SK-N-SH (cell line): ENCODE results near the gene DHRS12. TPM values are rescaled to one million over a fixed set of nuclear protein-coding genes. Genes with fewer than 3 reads are reported as not detected.

Experiments used
- CTCF ChIA-PET: fragments of 300-600, 350-600 bp; formaldehyde crosslinking; extraction: SDS; loops from one replicate; lab custom pipeline; 2021; lab: Yijun Ruan, JAX
- POLR2A ChIA-PET: fragments of 350-600 bp; sonication (Branson Sonifier 250); formaldehyde crosslinking; extraction: SDS; loops from one replicate; lab custom pipeline; 2020; ENCODE audit warnings: antibody characterized with exemption, inconsistent platforms; lab: Yijun Ruan, JAX
- DNase-seq: peaks from one replicate; pipeline ENCODE4 v3.0.0; 2012
- H2AFZ ChIP-seq: fragments of 200-600 bp; sonication (generic); 2 replicates; pipeline ENCODE4 v1.8.1; 2016; ENCODE audit warnings: antibody characterized with exemption, mild to moderate bottlenecking, low read depth
- H3F3A ChIP-seq: fragments of 200-600 bp; sonication (generic); replicated peaks from 2 replicates; pipeline ENCODE3; 2016; ENCODE audit warnings: antibody characterized with exemption, mild to moderate bottlenecking; ENCODE audit not compliant: insufficient read depth
- H3K27ac ChIP-seq, 2 experiments: fragments of 200-500 bp in 1 of 2; fragments of 200-600 bp in 1 of 2; sonication (Bioruptor generic) in 1 of 2; sonication (generic), shearing (Covaris generic) in 1 of 2; 2 replicates each; pipeline versions ENCODE4 v1.5.1 to v1.6.1; 2014 to 2016; ENCODE audit warnings: low read depth in 2 of 2, inconsistent platforms in 1 of 2, low read length in 1 of 2, mild to moderate bottlenecking in 1 of 2, mixed read lengths in 1 of 2
- H3K27me3 ChIP-seq: fragments of 200-600 bp; sonication (generic), shearing (Covaris generic); 2 replicates; pipeline ENCODE4 v1.6.1; 2016; ENCODE audit warnings: mixed run types; ENCODE audit not compliant: insufficient read depth
- H3K36me3 ChIP-seq, 2 experiments: fragments of 200-500 bp in 1 of 2; fragments of 200-600 bp in 1 of 2; sonication (Bioruptor generic) in 1 of 2; sonication (generic) in 1 of 2; replicated peaks in 1 of 2; 2 replicates each; pipeline versions ENCODE3 to v1.5.1; 2014 to 2016; ENCODE audit warnings: low read length in 1 of 2, mild to moderate bottlenecking in 1 of 2; ENCODE audit not compliant: insufficient read depth in 2 of 2, control insufficient read depth in 1 of 2
- H3K4me1 ChIP-seq, 2 experiments: fragments of 200-500 bp in 1 of 2; fragments of 200-600 bp in 1 of 2; sonication (Bioruptor generic) in 1 of 2; sonication (generic), shearing (Covaris generic) in 1 of 2; 2 replicates each; pipeline versions ENCODE4 v1.5.1 to v1.6.1; 2014 to 2016; ENCODE audit warnings: low read depth in 1 of 2, low read length in 1 of 2, mixed run types in 1 of 2; ENCODE audit not compliant: insufficient read depth in 2 of 2, control insufficient read depth in 1 of 2
- H3K4me2 ChIP-seq: fragments of 200-600 bp; sonication (generic), shearing (Covaris generic); 2 replicates; pipeline ENCODE4 v1.6.1; 2017; ENCODE audit warnings: mixed run types
- H3K4me3 ChIP-seq, 2 experiments: fragments of 200-500 bp in 1 of 2; fragments of 200-600 bp in 1 of 2; sonication (Bioruptor generic) in 1 of 2; sonication (generic), shearing (Covaris generic) in 1 of 2; 2 replicates each; pipeline versions ENCODE4 v1.5.1 to v1.8.1; 2014 to 2016; ENCODE audit warnings: low read depth in 2 of 2, inconsistent platforms in 1 of 2, low read length in 1 of 2, mild to moderate bottlenecking in 1 of 2, mixed read lengths in 1 of 2, moderate library complexity in 1 of 2
- H3K79me2 ChIP-seq: fragments of 200-600 bp; sonication (generic); 2 replicates; pipeline ENCODE4 v1.8.1; 2017; ENCODE audit warnings: mild to moderate bottlenecking; ENCODE audit not compliant: insufficient read depth
- H3K9ac ChIP-seq: fragments of 200-600 bp; sonication (generic); 2 replicates; pipeline ENCODE4 v1.6.1; 2017; ENCODE audit warnings: mixed run types
- H3K9me2 ChIP-seq: fragments of 200-600 bp; sonication (generic); 2 replicates; pipeline ENCODE4 v1.6.1; 2017; ENCODE audit warnings: mixed run types
- H3K9me3 ChIP-seq: fragments of 200-600 bp; sonication (generic); 2 replicates; pipeline ENCODE4 v1.6.1; 2017; ENCODE audit warnings: mixed run types, mild to moderate bottlenecking, moderate library complexity
- H4K20me1 ChIP-seq: fragments of 200-600 bp; sonication (generic); 2 replicates; pipeline ENCODE4 v1.6.1; 2017; ENCODE audit warnings: mild to moderate bottlenecking, mixed run types; ENCODE audit not compliant: insufficient read depth
- CHD2 ChIP-seq: fragments of 150-350 bp; IDR thresholded peaks from 2 replicates; pipeline ENCODE4 v1.6.1; 2018; ENCODE audit warnings: low read length; ENCODE audit not compliant: partially characterized antibody
- EZH2phosphoT487 ChIP-seq: fragments of 200-600 bp; sonication (generic); IDR thresholded peaks from 2 replicates; pipeline ENCODE4 v1.6.1; 2017; ENCODE audit warnings: low read depth, mixed run types, mild to moderate bottlenecking, antibody characterized with exemption, moderate library complexity, borderline replicate concordance
- FOSL2 ChIP-seq: IDR thresholded peaks from 2 replicates; pipeline ENCODE4 v1.4.0; 2012; ENCODE audit warnings: low read depth, mild to moderate bottlenecking, moderate library complexity, borderline replicate concordance
- FOXM1 ChIP-seq: IDR thresholded peaks from 2 replicates; pipeline ENCODE4 v1.4.0; 2012; ENCODE audit warnings: low read depth, mild to moderate bottlenecking
- MEF2A ChIP-seq: IDR thresholded peaks from 2 replicates; pipeline ENCODE4 v1.4.0; 2012; ENCODE audit warnings: low read depth, borderline replicate concordance
- NFIC ChIP-seq: IDR thresholded peaks from 2 replicates; pipeline ENCODE4 v1.4.0; 2012; ENCODE audit warnings: borderline replicate concordance
- NRF1 ChIP-seq: IDR thresholded peaks from 2 replicates; pipeline ENCODE4 v1.6.1; 2012; ENCODE audit warnings: low read depth, mild to moderate bottlenecking, low read length
- PBX3 ChIP-seq: IDR thresholded peaks from 2 replicates; pipeline ENCODE4; 2012
- POLR2AphosphoS5 ChIP-seq: IDR thresholded peaks from 2 replicates; pipeline ENCODE4 v1.6.1; 2012; ENCODE audit warnings: low read depth, low read length
- RAD21 ChIP-seq: IDR thresholded peaks from 2 replicates; pipeline ENCODE4 v1.6.1; 2012; ENCODE audit warnings: mild to moderate bottlenecking, low read length
- RFX5 ChIP-seq: IDR thresholded peaks from 2 replicates; pipeline ENCODE4 v1.6.1; 2012; ENCODE audit warnings: mild to moderate bottlenecking, improper control_type of control experiment, low read length
- SMC3 ChIP-seq: IDR thresholded peaks from 2 replicates; pipeline ENCODE4 v1.6.1; 2012; ENCODE audit warnings: low read depth, low read length, improper control_type of control experiment
- TAF1 ChIP-seq: IDR thresholded peaks from 2 replicates; pipeline ENCODE4 v1.6.1; 2012; ENCODE audit warnings: low read depth, mild to moderate bottlenecking, low read length, moderate library complexity, borderline replicate concordance
- TEAD4 ChIP-seq: IDR thresholded peaks from 2 replicates; pipeline ENCODE4 v1.4.0; 2012; ENCODE audit warnings: mild to moderate bottlenecking, borderline replicate concordance; ENCODE audit not compliant: insufficient read depth
- YY1 ChIP-seq: IDR thresholded peaks from 2 replicates; pipeline ENCODE4 v1.4.0; 2012; ENCODE audit warnings: low read depth, mild to moderate bottlenecking
- ZBTB33 ChIP-seq: IDR thresholded peaks from 2 replicates; pipeline ENCODE4 v1.4.0; 2012; ENCODE audit warnings: low read depth, borderline replicate concordance
- WGBS: methylation state at CpG from one replicate; pipeline ENCODE4 v1.1.6; 2017; ENCODE audit warnings: low lambda C conversion rate; 5-methylcytosine and 5-hydroxymethylcytosine counted together
- polyA plus RNA-seq, 3 experiments: library from polyadenylated mRNA; depleted of rRNA; stranded (reverse); fragments of >200 nt; gene quantifications; 2 replicates each; pipeline ENCODE4 v1.2.3, GENCODE V29; 2012
- TF ChIP-seq, protein P1 (sequence below): IDR thresholded peaks from 2 replicates; pipeline ENCODE4 v1.4.0; 2012; ENCODE audit warnings: low read depth

The DHRS12 gene
- polyA plus RNA-seq, 1 of the 3 experiments (the other 2 are of a cell fraction), result 9.6 TPM

- peak; percentile 56 for DNase-seq
Observed at GRCh38 chr13:51801631-51802099, 2.3 kb downstream of the DHRS12 start.

More at GRCh38 chr13:51801631-51802099, 2.3 kb downstream of the DHRS12 start:
- Histone ChIP-seq H3K4me1 (peaks cover 19 to 60% of the 10 kb centered on the region in 2 experiments), H3K9me3 (no peaks in the 10 kb centered on the region), H3K4me2 (peak overlapping the region; percentile 94; the same call in 1 of the 2 replicates), H3K9me2 (no peaks in the 10 kb centered on the region), H3F3A (peaks cover 16% of the 10 kb centered on the region), H3K27me3 (no peaks in the 10 kb centered on the region), H3K79me2 (0 out of 2 replicates have a peak, but pooled peaks cover 4% of the 10 kb centered on the region), H3K4me3 (no peak overlapping the region), H3K27ac (peak overlapping the region; percentile 78 to 98), H3K9ac (no peak overlapping the region), H2AFZ (no peak overlapping the region), H3K36me3 (no peaks in the 10 kb centered on the region), H4K20me1 (no peaks in the 10 kb centered on the region)
- POLR2A ChIA-PET, result interaction anchor here (0.7 to 2.2 kb wide), 5 partner anchors 15 to 348 kb away, joined by 3 to 13 read pairs (median 9); partner anchors contain the start of gene INTS6
- 51% methylated on average over 6 of the region's 7 CpGs for WGBS
- TF ChIP-seq POLR2AphosphoS5 (no peak), FOXM1 (no peak), RFX5 (no peak), NRF1 (no peak), TEAD4 (no peak), PBX3 (no peak), SMC3 (no peak), YY1 (no peak), RAD21 (no peak), TAF1 (no peak), CHD2 (no peak), MEF2A (no peak), ZBTB33 (no peak), NFIC (no peak), FOSL2 (no peak), EZH2phosphoT487 (no peak)
- TF ChIP-seq, protein P1, sequence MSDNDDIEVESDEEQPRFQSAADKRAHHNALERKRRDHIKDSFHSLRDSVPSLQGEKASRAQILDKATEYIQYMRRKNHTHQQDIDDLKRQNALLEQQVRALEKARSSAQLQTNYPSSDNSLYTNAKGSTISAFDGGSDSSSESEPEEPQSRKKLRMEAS, result no peak
- CTCF ChIA-PET, result interaction anchor here (1.0 to 2.2 kb wide), 6 partner anchors 15 to 373 kb away, joined by 3 to 6 read pairs (median 4); no protein-coding TSS in a partner anchor
